Skin of body (tissue), 2 donors: ENCODE results near the gene PLS3. TPM values are rescaled to one million over a fixed set of nuclear protein-coding genes. Genes with fewer than 3 reads are reported as not detected.
"Not testable (repeated sequence)": the region's sequence is repeated elsewhere in the genome, so short reads cannot be mapped to it uniquely, and the experiment has no call there.

Source experiments
- DNase-seq: peaks from one replicate; lab custom pipeline; 2025; lab: John Stamatoyannopoulos, UW
- total RNA-seq: library from RNA; depleted of rRNA; stranded (reverse); fragments of >200 nt; gene quantifications from one replicate; pipeline ENCODE4 v1.2.3, GENCODE V29; 2014

PLS3 gene, protein sequence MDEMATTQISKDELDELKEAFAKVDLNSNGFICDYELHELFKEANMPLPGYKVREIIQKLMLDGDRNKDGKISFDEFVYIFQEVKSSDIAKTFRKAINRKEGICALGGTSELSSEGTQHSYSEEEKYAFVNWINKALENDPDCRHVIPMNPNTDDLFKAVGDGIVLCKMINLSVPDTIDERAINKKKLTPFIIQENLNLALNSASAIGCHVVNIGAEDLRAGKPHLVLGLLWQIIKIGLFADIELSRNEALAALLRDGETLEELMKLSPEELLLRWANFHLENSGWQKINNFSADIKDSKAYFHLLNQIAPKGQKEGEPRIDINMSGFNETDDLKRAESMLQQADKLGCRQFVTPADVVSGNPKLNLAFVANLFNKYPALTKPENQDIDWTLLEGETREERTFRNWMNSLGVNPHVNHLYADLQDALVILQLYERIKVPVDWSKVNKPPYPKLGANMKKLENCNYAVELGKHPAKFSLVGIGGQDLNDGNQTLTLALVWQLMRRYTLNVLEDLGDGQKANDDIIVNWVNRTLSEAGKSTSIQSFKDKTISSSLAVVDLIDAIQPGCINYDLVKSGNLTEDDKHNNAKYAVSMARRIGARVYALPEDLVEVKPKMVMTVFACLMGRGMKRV
- 137 TPM for total RNA-seq

DNA sequence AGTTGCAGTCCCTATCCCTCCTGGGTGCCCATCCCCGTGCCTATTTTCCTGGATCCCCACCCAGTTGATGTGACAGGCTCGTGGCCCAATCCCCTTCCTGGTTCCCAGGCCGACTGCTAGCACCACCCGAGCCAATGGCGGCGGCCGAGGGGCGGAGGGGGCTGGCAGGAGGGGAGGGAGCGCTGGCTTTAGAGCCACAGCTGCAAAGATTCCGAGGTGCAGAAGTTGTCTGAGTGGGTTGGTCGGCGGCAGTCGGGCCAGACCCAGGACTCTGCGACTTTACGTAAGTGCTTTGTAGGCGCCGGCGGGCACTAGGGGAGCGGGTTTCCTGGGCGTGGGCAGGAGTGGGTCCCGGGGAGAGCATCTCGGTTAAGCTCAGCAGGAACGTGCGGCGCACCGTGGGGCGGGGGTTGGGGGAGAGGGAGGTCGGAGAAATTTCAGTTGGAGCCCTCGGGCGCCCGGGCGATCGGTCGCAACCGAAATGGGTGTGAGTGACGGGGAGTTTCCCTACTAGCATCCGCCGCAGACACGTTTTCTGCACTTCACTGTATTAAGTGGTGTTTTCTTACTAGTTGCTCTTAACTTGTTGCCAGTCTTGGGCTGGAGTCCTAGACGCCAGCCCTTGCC, at the start of gene PLS3:
PLS3 (plus strand) TSS at position 197 of the 627 bp plus-strand sequence. CDS start 49,077 bp downstream, outside the sequence.
- peak; percentile 49 for DNase-seq

DNA sequence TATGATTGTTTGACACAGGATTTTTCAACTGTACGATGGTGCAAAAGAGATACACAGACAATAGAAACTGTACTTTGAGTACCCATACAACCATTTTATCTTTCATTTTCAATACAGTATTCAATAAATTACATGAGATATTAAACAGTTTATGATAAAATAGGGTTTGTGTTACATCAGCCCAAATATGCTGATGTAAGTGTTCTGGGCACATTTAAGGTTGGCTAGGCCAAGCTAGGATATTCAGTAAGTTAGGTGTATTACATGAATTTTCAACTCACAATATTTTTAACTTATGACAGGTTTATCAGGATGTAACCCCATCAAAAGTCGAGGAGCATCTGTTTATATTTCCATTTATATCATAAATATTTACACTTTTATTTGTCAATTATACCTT, 42.9 kb upstream of the PLS3 start:
- no peak for DNase-seq

DNA sequence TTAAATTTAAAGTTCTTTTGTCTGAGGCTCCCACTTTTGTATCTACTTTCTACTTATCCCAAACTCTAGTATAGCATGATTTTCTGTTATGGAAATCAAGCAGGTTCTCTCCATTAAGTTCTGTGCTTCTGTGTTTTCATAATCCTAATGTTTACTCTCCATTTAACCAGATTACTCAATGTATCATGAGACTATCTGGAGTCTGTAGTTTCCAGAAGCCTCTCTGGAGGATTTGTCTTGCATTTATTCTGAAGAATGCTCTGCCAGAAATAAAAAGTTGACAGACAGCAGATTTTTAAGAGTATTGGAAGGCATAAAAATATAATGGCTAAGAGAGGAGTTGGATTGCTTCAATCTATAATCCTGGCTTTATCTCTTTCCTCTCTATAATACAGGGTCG, 39.2 kb upstream of the PLS3 start:
- DNase-seq = no peak

DNA sequence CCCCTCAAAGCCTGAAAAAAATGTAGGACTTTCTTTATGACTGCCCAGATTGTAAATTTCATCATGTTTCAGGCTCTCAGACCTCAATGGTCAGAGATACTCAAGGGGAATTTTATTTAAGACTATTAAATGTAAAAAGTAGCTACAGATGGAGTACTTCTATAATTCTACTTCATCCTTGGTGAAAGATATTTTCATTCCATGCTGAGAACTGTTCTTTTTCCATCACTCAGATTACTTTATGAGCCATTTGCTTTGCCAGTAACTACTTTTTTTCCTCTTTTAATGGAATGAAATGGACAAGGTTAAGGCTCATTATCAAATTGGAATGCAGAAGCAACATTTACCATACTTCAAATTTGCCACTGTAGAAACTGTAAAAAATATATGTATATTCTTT, 38.0 kb upstream of the PLS3 start:
- DNase-seq = no peak

DNA sequence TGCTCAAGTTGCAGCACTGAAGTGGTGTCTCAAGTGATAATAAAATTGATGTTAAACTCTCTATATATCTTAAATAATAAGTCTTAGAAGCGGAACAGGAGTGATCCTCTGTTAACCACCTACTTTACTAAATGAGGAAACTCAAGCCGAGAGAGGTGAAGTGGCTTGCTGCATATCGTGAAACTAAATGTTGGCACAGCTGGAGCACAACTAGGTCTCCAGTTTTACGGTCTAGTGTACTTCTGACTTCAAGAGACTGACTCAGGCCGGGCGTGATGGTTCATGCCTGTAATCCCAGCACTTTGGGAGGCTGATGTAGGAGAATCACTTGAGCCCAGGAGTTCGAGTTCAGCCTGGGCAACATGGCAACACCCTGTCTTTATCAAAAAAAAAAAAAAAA, 35.5 kb upstream of the PLS3 start:
- no peak for DNase-seq

DNA sequence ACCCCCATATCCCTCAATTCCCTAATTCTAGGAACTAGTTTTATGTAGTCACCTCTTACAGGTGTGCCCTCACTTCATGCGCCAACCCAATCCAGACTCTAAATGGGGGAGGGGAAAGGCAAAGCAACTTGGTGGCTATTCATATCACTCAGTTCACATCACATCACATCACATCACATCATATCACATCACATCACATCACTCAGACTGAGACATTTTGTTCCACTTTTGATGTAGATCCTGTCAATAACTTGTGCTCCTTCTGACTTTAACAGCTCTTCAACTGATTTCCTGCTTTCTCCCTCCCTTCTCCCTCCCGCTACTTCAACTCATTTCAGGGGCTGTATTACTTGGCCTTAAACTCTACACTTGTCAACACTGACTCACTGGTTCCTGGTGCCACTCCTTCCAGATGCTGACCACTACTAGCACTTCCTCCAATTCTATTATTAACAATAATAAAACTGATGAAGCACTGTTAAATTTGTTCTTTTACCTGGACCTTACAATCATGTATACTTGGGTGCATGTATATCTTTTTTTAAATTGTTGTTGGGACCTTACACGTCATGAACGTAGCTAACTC, 29.1 kb upstream of the PLS3 start:
- no peak for DNase-seq

DNA sequence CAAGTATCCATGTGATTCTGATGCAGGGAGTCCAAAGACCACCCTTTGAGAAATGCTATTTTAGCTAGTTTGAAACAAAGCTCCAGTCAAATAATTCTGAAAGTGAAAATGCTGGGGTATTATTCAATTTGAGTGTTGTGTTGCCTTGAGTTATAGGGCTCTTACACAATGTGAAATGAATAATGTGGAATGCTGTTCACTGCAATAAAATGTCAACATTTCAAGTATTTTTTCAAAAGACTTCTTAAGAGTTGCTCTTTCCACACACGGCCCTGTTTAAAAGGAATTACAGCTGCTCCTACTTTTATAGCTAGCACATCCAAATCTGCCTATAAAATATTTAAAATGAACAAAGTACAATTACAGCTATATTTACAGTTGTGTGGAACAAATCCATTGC, 27.5 kb upstream of the PLS3 start:
- DNase-seq = peak; percentile 7

DNA sequence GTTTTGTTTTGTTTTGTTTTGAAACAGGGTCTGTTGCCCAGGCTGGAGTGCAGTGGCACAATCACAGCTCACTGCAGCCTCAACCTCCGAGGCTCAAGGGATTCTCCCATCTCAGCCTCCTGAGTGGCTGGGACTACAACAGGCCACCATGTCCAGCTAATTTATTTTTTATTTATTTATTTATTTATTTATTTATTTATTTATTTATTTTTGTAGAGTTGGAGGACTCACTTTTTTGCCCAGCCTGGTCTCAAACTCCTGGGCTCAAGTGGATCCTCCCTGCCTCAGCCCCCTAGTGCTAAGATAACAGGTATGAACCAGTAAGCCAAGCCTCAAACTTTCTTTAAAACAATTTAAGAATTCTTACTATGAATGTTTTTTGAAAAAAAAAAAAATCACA, 26.6 kb upstream of the PLS3 start:
- no peak for DNase-seq

DNA sequence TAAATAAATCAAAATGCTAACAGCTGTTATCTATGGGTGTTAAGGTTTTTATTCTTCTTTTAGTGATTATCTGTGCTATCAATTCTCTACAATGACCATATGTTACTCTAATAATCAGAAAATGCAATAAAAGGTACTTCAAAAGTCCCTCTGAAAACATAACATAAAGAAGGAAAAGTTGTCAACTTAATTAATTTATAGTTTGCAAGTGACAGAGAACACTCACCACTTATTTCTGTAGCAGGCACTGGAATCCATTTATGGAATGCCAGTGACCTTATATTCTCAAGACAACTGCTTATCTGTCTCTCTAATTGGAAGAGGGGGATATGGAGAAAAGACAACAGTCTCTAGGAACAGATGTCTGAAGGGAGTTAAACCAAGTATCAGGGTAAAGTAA, 25.6 kb upstream of the PLS3 start:
- DNase-seq = no peak

DNA sequence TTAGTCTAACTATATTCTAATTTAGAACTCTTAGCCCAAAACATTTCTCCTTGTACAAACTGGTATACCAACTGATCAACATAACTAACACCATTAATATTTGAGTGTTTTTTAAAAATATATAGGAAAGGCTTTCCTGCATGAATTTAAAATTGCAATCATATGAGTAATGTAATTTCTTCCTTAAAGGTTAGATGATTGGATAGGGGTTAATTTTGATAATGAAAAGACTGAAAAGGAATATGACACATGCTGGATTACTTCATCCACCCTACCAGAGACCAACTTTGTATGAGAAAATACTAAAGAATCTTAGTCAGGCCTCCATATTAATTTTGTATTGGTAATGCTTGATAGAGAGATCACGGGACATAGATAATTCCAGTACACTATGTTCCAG, 25.1 kb upstream of the PLS3 start:
- no peak for DNase-seq

DNA sequence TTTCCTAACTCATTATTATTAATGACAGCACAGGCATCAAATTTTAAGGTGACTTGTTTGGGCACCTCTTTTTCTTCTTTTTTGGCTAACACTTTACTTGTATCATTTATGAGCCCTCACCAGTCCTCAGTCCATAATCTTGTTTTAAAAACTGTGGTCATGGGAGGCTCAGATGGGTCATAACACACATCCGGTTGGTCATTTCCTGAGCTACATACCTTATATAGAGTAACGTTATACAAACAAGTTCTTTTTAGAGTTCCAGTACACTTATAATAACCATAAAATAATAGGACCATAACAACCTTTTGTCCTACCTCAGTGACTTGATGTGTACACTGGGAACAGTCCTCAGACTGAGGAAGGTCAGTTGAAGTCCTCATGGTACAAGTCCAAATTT, 21.1 kb upstream of the PLS3 start:
- DNase-seq = no peak

DNA sequence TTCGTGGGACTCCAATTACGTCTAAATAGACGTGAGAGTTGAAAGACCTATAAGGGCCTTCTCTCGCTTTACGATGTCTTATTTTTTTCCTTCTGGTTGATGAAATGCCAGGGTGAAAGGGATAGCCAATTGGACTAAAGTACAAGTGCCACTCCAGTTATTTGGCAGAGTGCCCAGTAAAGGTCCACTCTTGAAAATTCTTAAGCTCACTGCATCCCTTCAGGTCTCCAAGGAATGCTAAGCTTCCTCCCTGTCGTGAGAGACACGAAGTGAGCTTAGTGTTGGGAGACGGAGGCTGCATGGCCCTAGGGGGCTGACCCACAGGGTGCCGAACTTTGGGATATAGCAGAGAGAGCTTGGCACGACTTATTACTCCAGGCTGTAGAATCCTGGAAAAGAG, 19.9 kb upstream of the PLS3 start:
- DNase-seq = not testable (repeated sequence)

DNA sequence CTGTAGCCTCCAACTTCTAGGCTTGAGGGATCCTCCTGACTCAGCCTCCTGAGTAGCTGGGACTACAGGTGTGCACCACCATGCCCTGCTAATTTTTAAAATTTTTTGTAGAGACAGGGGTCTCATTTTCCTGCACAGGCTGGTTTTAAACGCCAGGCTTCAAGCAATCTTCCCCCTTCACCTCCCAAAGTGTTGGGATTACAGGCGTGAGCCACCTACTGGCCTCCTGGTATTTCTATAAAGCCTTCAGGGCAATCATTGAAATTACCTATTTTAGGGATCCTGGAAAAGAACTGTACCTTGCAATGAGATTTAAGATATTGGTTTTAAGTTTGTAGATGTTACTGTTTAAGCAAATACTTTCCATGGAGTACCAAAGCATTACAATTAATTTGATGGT, 13.5 kb upstream of the PLS3 start:
- DNase-seq = no peak

DNA sequence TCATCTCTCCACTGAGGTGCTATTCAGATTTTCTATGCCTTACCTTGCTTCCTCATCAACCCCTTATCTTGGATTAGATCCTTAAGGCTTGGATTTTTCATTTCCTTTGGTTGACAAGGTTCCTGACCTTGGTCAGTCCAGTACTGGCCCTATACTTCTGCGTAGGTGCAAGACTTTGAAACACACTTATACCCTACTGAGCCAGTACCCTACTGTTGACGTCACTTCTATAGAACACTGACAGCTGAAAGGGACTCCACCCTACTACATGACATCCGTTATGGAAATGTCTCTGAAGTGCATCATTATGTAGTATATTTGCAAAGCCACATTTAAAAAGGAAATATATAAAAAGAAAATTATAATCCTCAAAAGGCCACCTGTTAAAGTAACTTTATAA, 12.0 kb upstream of the PLS3 start:
- no peak for DNase-seq

DNA sequence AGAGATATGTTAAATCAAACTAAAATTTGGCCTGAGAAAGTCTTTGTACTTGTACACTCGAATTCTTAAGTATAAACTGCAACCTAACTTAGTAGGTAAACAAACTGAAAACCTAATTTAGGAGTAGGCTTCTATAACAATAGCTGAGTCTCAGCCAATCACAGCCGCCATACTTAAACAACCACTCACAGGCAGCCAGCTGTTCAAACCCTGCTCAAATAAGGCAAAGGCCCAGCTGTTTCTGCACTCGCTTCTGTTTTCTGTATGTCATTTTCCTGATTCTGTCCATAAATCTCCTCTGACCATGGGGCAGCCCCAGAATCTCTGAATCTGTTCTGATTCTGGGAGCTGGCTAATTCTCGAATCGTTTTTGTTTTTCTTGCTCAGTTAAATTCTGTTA, 7.8 kb upstream of the PLS3 start:
- DNase-seq = no peak

DNA sequence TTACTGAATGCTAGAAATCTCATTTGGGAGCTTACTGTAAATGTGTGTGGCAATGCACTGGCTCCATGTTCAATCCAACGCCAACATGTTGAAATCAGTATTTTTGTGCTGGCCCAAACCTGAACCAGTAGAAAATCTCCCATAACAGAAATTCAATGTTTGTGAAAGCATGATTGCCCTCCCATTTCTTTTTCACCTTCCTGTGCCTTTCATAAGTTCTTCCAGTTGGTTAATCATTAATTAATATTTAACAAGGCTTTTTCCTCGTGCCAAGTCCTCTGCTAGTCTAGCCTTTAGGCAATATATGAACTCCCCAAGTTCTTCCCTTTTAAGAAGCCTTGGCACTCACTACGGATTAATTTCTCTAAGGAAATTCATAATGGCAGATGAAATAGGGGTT, 1.3 kb upstream of the PLS3 start:
- DNase-seq = no peak

DNA sequence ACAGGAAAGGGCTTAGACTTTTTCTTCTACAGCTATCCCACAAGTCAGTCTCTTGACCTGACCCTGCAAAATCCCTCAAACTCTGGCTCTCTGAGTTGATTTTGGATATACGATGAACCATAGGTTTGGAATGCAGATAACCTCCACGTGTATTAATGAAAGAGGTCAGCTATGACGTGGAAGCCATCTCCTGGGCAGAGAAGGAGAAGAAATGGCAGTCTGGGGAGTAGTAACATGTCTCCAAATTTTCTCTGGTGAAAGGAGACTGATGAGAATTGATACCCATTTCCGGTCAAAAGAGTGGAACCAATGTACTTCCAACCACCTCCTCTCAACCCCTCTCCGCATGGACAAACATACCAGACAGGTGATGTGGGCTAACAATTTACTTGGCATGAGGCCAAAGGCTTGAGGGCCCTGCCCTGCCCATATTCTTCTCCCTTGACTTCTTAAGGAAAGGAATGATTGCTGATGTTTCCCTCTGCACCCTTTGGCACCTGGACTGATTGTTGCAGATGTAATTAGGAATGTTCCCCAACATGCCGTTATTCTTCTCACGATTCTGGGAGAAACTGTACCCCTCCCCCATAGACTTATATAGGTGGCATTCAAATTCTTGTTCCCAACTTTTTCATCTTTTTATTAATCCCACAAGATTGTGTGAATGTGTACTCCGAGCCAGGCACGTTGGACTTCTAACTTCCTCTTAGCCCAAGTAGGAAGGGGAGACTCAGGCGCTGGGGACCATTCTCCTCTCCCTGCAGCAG, 580 bp upstream of the PLS3 start:
- no peak for DNase-seq

DNA sequence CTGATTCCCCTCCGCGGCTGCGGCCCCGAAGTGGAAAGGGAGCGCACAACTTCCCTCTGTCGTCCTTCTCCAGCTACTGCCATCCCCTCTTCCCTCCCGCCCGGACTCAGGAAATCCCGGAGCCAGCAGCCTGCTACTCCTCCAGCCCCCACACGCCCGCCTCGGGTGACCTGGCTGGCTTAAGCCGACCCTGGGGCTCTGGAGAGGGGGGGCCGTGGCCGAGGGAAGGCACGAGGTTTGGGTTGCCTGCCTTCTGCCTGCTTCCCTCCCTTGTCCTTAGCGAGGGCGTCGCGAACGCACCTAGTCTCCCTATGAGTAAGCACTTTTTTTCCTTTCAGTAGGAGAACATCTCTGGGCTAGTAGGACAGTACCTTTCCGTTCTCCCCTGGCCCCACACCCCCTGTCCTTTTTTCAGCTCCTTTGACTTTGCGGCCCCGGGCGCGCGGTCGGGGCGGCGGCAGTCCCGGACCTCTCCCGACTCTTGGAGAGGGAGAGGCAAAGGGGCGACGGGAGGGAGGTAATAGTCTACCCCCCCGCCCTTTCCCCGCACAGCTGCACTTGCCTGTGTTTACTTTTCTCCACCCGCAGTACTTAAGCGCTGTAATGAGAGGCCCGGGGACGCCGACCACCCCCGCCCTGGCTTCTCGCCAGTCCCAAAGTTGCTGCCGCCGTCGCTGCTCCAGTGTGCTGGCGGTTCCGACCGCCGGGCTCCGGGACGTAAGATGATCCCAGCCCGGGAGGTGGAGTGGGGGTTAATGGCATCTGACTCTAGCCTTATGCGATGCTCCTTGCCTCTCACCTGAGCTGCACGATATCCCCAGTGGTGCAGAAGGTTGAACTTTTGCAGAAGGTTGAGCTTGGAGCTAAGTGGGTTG, 868 bp downstream of the PLS3 start:
- peak; percentile 46 for DNase-seq

DNA sequence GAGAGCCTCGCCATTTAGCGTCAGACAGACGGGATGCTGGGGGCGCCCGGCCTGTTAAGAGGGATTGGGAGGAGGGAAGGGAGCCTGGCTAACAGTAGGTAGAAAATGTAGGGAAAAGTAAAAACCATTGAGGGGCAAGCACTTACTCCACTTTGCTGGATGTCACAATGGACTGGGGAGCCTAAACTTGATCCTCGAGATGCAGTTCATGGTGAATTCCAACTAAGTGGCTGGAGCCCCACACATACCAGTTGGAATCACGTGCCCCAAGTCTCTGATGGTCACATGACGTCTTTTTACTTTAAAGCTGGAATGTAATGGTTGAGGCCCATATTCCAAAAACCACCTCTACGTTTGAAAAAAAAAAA, 1.5 kb downstream of the PLS3 start:
- DNase-seq = no peak

DNA sequence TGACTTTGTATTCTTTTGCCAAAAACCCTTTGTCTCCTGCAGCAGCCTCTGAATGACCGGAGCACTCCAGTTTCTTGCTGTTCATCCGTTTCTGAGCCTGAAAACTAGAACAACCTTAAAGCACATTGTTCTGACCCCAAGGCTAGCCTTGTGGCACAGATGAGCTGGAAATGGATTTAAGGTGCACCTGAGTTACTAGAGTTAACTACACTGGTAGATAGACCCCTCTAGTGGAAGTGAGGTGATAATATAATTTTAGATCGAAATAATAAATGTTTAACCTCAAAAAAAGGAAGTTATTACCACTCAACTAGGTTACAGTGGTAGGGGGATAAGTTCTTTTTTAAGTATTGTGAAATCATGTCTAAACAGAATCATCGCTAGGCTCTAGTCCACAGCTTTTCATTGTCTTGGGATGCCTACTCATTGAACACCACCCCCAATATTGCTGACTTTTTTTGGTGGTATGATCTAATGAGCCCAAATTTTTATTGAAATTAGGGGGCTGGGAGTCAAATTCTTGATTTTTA, 2.7 kb downstream of the PLS3 start:
- DNase-seq = no peak
